ENCODE results near the gene AGTRAP. TPM values are rescaled to one million over a fixed set of nuclear protein-coding genes. Genes with fewer than 3 reads are reported as not detected.

The AGTRAP gene
- total and polyA plus RNA-seq, 2 experiments from 2014 or later: 34.2 to 71.9 TPM

GRCh38 chr1:11725616-11726015 lies 10.3 kb upstream of the AGTRAP start:
- H4K20me1 ChIP-seq (ENCODE audit: insufficient read depth, poor library complexity, severe bottlenecking): no peaks in the 10 kb centered on the region
- no peak for DNase-seq (ENCODE audit: low spot score)
- H3K4me1 ChIP-seq (ENCODE audit: insufficient read depth): peaks cover 10% of the 10 kb centered on the region
- H3K4me2 ChIP-seq: no peak overlapping the region
- 75% methylated on average over 5 of the region's 5 CpGs for WGBS (ENCODE audit: low lambda C conversion rate, missing lambda C conversion rate)
- H3K9me2 ChIP-seq (replicated peaks; ENCODE audit: insufficient read depth): no peaks in the 10 kb centered on the region
- H3K9me3 ChIP-seq (ENCODE audit: low read depth): no peaks in the 10 kb centered on the region
- H3K4me3 ChIP-seq: no peak overlapping the region
- H3K27ac ChIP-seq: no peak overlapping the region
- TF ChIP-seq CTCF (IDR thresholded peaks at IDR 0.05; ENCODE audit: poor library complexity): no peak
- no peak for TF ChIP-seq EZH2 (IDR thresholded peaks at IDR 0.05; ENCODE audit: borderline replicate concordance)
- no peak for TF ChIP-seq EZH2phosphoT487 (IDR thresholded peaks at IDR 0.05; ENCODE audit: low read depth, severe bottlenecking, unreplicated experiment)
- H3K36me3 ChIP-seq (replicated peaks; ENCODE audit: insufficient read depth, low read depth): no peaks in the 10 kb centered on the region
- no peak overlapping the region for H2AFZ ChIP-seq
- no peaks in the 10 kb centered on the region for H3K79me2 ChIP-seq
- H3K27me3 ChIP-seq: no peaks in the 10 kb centered on the region

- no peak overlapping the region for H3K27ac ChIP-seq
- WGBS (ENCODE audit: low lambda C conversion rate, missing lambda C conversion rate): 89% methylated on average over 4 of the region's 4 CpGs
- no peak for DNase-seq (ENCODE audit: low spot score)
- H3K4me3 ChIP-seq: no peak overlapping the region
- H2AFZ ChIP-seq: no peak overlapping the region
- H3K79me2 ChIP-seq: no peaks in the 10 kb centered on the region
- H3K9me2 ChIP-seq (replicated peaks; ENCODE audit: insufficient read depth): no peaks in the 10 kb centered on the region
- no peaks in the 10 kb centered on the region for H3K27me3 ChIP-seq
- H3K9me3 ChIP-seq (ENCODE audit: low read depth): no peaks in the 10 kb centered on the region
- no peaks in the 10 kb centered on the region for H3K36me3 ChIP-seq (replicated peaks; ENCODE audit: insufficient read depth, low read depth)
- no peak overlapping the region for H3K4me2 ChIP-seq
- TF ChIP-seq EZH2 (IDR thresholded peaks at IDR 0.05; ENCODE audit: borderline replicate concordance) (no peak), EZH2phosphoT487 (IDR thresholded peaks at IDR 0.05; ENCODE audit: low read depth, severe bottlenecking, unreplicated experiment) (no peak), CTCF (IDR thresholded peaks at IDR 0.05; ENCODE audit: poor library complexity) (no peak)
- H4K20me1 ChIP-seq (ENCODE audit: insufficient read depth, poor library complexity, severe bottlenecking): no peaks in the 10 kb centered on the region
- H3K4me1 ChIP-seq (ENCODE audit: insufficient read depth): peaks cover 18% of the 10 kb centered on the region
Observed at GRCh38 chr1:11727119-11727518, 8.8 kb upstream of the AGTRAP start.

GRCh38 chr1:11728126-11728806 lies 7.7 kb upstream of the AGTRAP start:
- Histone ChIP-seq H3K9me3 (ENCODE audit: low read depth) (no peaks in the 10 kb centered on the region), H3K4me2 (no peak overlapping the region), H3K36me3 (replicated peaks; ENCODE audit: insufficient read depth, low read depth) (no peaks in the 10 kb centered on the region), H3K4me1 (ENCODE audit: insufficient read depth) (peaks cover 23% of the 10 kb centered on the region), H3K27me3 (no peaks in the 10 kb centered on the region), H3K27ac (no peak overlapping the region), H3K79me2 (no peaks in the 10 kb centered on the region), H4K20me1 (ENCODE audit: insufficient read depth, poor library complexity, severe bottlenecking) (no peaks in the 10 kb centered on the region), H2AFZ (no peak overlapping the region), H3K9me2 (replicated peaks; ENCODE audit: insufficient read depth) (no peaks in the 10 kb centered on the region), H3K4me3 (no peak overlapping the region)
- TF ChIP-seq EZH2 (IDR thresholded peaks at IDR 0.05; ENCODE audit: borderline replicate concordance): no peak
- TF ChIP-seq EZH2phosphoT487 (IDR thresholded peaks at IDR 0.05; ENCODE audit: low read depth, severe bottlenecking, unreplicated experiment): no peak
- no peak for TF ChIP-seq CTCF (IDR thresholded peaks at IDR 0.05; ENCODE audit: poor library complexity)
- DNase-seq (ENCODE audit: low spot score): no peak
- WGBS (ENCODE audit: low lambda C conversion rate, missing lambda C conversion rate): 100% methylated on average over 4 of the region's 4 CpGs

Measured in hepatocyte (in vitro differentiated cells).